Endothelial cell of umbilical vein (primary cell): Measurements from ENCODE around the gene SPRED1.

ENCODE experiments used
- EZH2 ChIP-seq: IDR thresholded peaks from 2 replicates; pipeline ENCODE4 v1.6.1; 2012; ENCODE audit warnings: borderline replicate concordance, low read depth, mild to moderate bottlenecking, moderate library complexity, low read length, inconsistent platforms; ENCODE audit not compliant: severe bottlenecking
- GATA2 ChIP-seq: IDR thresholded peaks from 2 replicates; pipeline ENCODE4 v1.7.0; 2011; ENCODE audit warnings: low read depth, mild to moderate bottlenecking, moderate library complexity, mixed read lengths, low read length; ENCODE audit not compliant: insufficient read length, insufficient read depth
- JUN ChIP-seq: IDR thresholded peaks from 2 replicates; pipeline ENCODE4 v1.6.1; 2011; ENCODE audit warnings: borderline replicate concordance, low read depth; ENCODE audit not compliant: insufficient read length, insufficient read depth
- MYC ChIP-seq: IDR thresholded peaks from one replicate; pipeline ENCODE4 v1.6.1; 2011; ENCODE audit warnings: mild to moderate bottlenecking, low read depth, low read length
- POLR2A ChIP-seq: IDR thresholded peaks from 2 replicates; pipeline ENCODE4 v1.6.1; 2012; ENCODE audit warnings: low read depth, mild to moderate bottlenecking, control low read depth, low read length
- POLR2AphosphoS5 ChIP-seq: IDR thresholded peaks from 2 replicates; pipeline ENCODE4 v1.6.1; 2012; ENCODE audit warnings: low read depth, mild to moderate bottlenecking, control low read depth, low read length, moderate library complexity; ENCODE audit not compliant: insufficient read depth
- TF ChIP-seq, protein P1 (sequence below), 2 donors: IDR thresholded peaks; 1 replicate in 1 of 2; 2 replicates in 1 of 2; pipeline ENCODE4 v1.5.1; 2011; ENCODE audit warnings: low read length in 2 of 2, mild to moderate bottlenecking in 2 of 2, moderate library complexity in 2 of 2, control low read depth in 1 of 2, inconsistent platforms in 1 of 2, low read depth in 1 of 2; ENCODE audit not compliant: insufficient read depth in 1 of 2; ENCODE audit errors: extremely low read depth in 1 of 2
- TF ChIP-seq, protein P2 (sequence below): IDR thresholded peaks from 2 replicates; pipeline ENCODE4 v1.6.1; 2011; ENCODE audit not compliant: insufficient read depth, insufficient read length

DNA sequence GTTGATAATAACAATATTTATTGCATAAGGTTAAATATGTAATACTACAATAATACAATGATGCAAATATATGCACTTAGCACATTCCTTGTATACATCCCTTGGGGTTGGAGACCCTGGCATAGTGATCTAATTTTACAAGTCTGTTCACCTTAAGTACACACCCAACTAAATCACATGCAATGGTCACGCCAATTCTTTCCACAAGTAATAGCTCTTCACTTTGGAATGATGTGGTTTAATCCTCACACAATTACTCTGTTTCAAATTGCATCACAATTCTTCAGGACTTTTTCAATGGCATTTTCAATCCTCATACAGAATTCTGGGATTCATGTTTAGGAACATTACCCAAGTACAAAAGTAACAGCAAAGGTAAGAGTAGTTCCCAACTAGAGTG is 27.3 kb upstream of the SPRED1 start:
- TF ChIP-seq EZH2 = no peak
- TF ChIP-seq POLR2A = no peak
- TF ChIP-seq, protein P1, sequence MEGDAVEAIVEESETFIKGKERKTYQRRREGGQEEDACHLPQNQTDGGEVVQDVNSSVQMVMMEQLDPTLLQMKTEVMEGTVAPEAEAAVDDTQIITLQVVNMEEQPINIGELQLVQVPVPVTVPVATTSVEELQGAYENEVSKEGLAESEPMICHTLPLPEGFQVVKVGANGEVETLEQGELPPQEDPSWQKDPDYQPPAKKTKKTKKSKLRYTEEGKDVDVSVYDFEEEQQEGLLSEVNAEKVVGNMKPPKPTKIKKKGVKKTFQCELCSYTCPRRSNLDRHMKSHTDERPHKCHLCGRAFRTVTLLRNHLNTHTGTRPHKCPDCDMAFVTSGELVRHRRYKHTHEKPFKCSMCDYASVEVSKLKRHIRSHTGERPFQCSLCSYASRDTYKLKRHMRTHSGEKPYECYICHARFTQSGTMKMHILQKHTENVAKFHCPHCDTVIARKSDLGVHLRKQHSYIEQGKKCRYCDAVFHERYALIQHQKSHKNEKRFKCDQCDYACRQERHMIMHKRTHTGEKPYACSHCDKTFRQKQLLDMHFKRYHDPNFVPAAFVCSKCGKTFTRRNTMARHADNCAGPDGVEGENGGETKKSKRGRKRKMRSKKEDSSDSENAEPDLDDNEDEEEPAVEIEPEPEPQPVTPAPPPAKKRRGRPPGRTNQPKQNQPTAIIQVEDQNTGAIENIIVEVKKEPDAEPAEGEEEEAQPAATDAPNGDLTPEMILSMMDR (IDR thresholded peaks at IDR 0.05; ENCODE audit: extremely low read depth in 1 of 2, insufficient read depth in 1 of 2, low read depth in 1 of 2, low read length in 2 of 2) = no peak
- TF ChIP-seq JUN = no peak
- TF ChIP-seq, protein P2, sequence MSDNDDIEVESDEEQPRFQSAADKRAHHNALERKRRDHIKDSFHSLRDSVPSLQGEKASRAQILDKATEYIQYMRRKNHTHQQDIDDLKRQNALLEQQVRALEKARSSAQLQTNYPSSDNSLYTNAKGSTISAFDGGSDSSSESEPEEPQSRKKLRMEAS = no peak
- TF ChIP-seq GATA2 = no peak
- TF ChIP-seq MYC = no peak
- TF ChIP-seq POLR2AphosphoS5 = no peak
